HEK293 (cell line): ENCODE results near the gene TLCD3B.

Experiments
- BCL11A ChIP-seq: fragments of 450-650 bp; formaldehyde crosslinking; IDR thresholded peaks from 2 replicates; pipeline ENCODE4 v1.5.1; 2016; ENCODE audit warnings: low read depth, missing biosample characterization, missing genetic modification characterization
- BCL11B ChIP-seq: fragments of 450-650 bp; formaldehyde crosslinking; IDR thresholded peaks from 2 replicates; pipeline ENCODE4 v1.5.1; 2016; ENCODE audit warnings: low read depth, missing biosample characterization, missing genetic modification characterization
- EGR2 ChIP-seq: fragments of 450-650 bp; formaldehyde crosslinking; IDR thresholded peaks from 2 replicates; pipeline ENCODE4 v1.5.1; 2016; ENCODE audit warnings: low read depth, missing biosample characterization, missing genetic modification characterization
- GLIS1 ChIP-seq: fragments of 450-650 bp; formaldehyde crosslinking; IDR thresholded peaks from 2 replicates; pipeline ENCODE4 v1.5.1; 2016; ENCODE audit warnings: missing biosample characterization, missing genetic modification characterization
- HOXA7 ChIP-seq: sonication (generic); formaldehyde crosslinking; IDR thresholded peaks from 2 replicates; pipeline ENCODE4 v1.8.1; 2022; ENCODE audit warnings: missing genetic modification reagents, borderline replicate concordance
- KLF8 ChIP-seq: fragments of 450-650 bp; formaldehyde crosslinking; IDR thresholded peaks from 2 replicates; pipeline ENCODE4 v1.5.1; 2016; ENCODE audit warnings: missing biosample characterization, missing genetic modification characterization
- OVOL3 ChIP-seq: fragments of 450-650 bp; formaldehyde crosslinking; IDR thresholded peaks from 2 replicates; pipeline ENCODE4 v1.5.1; 2016; ENCODE audit warnings: missing biosample characterization, missing genetic modification characterization
- SETDB1 ChIP-seq: IDR thresholded peaks from one replicate; pipeline ENCODE4 v1.6.1; 2017; ENCODE audit warnings: mild to moderate bottlenecking, low read length, moderate library complexity, mixed read lengths; ENCODE audit not compliant: insufficient read length
- ZBTB48 ChIP-seq: fragments of 450-650 bp; formaldehyde crosslinking; IDR thresholded peaks from 2 replicates; pipeline ENCODE4 v1.5.1; 2016; ENCODE audit warnings: missing biosample characterization, missing genetic modification characterization
- ZBTB8A ChIP-seq: fragments of 450-650 bp; formaldehyde crosslinking; IDR thresholded peaks from 2 replicates; pipeline ENCODE4 v1.5.1; 2016; ENCODE audit warnings: missing biosample characterization, missing genetic modification characterization
- ZFHX2 ChIP-seq: fragments of 450-650 bp; formaldehyde crosslinking; conservative IDR thresholded peaks from 2 replicates; pipeline ENCODE4 v1.5.1; 2016; ENCODE audit warnings: missing biosample characterization, missing genetic modification characterization
- ZNF10 ChIP-seq: fragments of 450-650 bp; formaldehyde crosslinking; IDR thresholded peaks from 2 replicates; pipeline ENCODE4 v1.5.1; 2017; ENCODE audit warnings: missing biosample characterization, missing genetic modification characterization
- ZNF26 ChIP-seq: fragments of 450-650 bp; formaldehyde crosslinking; IDR thresholded peaks from 2 replicates; pipeline ENCODE4 v1.5.1; 2016; ENCODE audit warnings: missing biosample characterization, missing genetic modification characterization
- ZNF280C ChIP-seq: fragments of 450-650 bp; formaldehyde crosslinking; IDR thresholded peaks from 2 replicates; pipeline ENCODE4 v1.5.1; 2016; ENCODE audit warnings: missing biosample characterization, missing genetic modification characterization
- ZNF449 ChIP-seq: fragments of 450-650 bp; formaldehyde crosslinking; IDR thresholded peaks from 2 replicates; pipeline ENCODE4 v1.5.1; 2017; ENCODE audit warnings: missing biosample characterization, mild to moderate bottlenecking, missing genetic modification characterization, moderate library complexity
- ZNF488 ChIP-seq: fragments of 450-650 bp; formaldehyde crosslinking; IDR thresholded peaks from 2 replicates; pipeline ENCODE4 v1.5.1; 2016; ENCODE audit warnings: missing biosample characterization, missing genetic modification characterization
- ZNF518A ChIP-seq: fragments of 450-650 bp; formaldehyde crosslinking; conservative IDR thresholded peaks from 2 replicates; pipeline ENCODE4 v1.5.1; 2016; ENCODE audit warnings: low read depth, missing biosample characterization, missing genetic modification characterization
- ZNF548 ChIP-seq: fragments of 450-650 bp; formaldehyde crosslinking; IDR thresholded peaks from 2 replicates; pipeline ENCODE4 v1.5.1; 2016; ENCODE audit warnings: missing biosample characterization, missing genetic modification characterization
- ZNF610 ChIP-seq: fragments of 450-650 bp; formaldehyde crosslinking; IDR thresholded peaks from 2 replicates; pipeline ENCODE4 v1.5.1; 2016; ENCODE audit warnings: missing biosample characterization, missing genetic modification characterization, borderline replicate concordance
- ZNF660 ChIP-seq: fragments of 450-650 bp; IDR thresholded peaks from 2 replicates; pipeline ENCODE4 v1.5.1; 2018; ENCODE audit warnings: missing biosample characterization, mild to moderate bottlenecking, missing genetic modification characterization
- ZNF76 ChIP-seq: fragments of 450-650 bp; formaldehyde crosslinking; IDR thresholded peaks from 2 replicates; pipeline ENCODE4; 2016; ENCODE audit warnings: low read depth, missing biosample characterization, missing genetic modification characterization, borderline replicate concordance
- ZNF777 ChIP-seq: fragments of 450-650 bp; formaldehyde crosslinking; IDR thresholded peaks from 2 replicates; pipeline ENCODE4 v1.5.1; 2017; ENCODE audit warnings: missing biosample characterization, missing genetic modification characterization, borderline replicate concordance
- ZNF792 ChIP-seq: fragments of 450-650 bp; formaldehyde crosslinking; IDR thresholded peaks from 2 replicates; pipeline ENCODE4 v1.5.1; 2016; ENCODE audit warnings: missing biosample characterization, missing genetic modification characterization
- ZSCAN23 ChIP-seq: fragments of 450-650 bp; formaldehyde crosslinking; IDR thresholded peaks from 2 replicates; pipeline ENCODE4 v1.5.1; 2016; ENCODE audit warnings: missing biosample characterization, missing genetic modification characterization
- ZSCAN5A ChIP-seq: fragments of 450-650 bp; formaldehyde crosslinking; IDR thresholded peaks from 2 replicates; pipeline ENCODE4 v1.5.1; 2016; ENCODE audit warnings: missing biosample characterization, missing genetic modification characterization
- ZXDB ChIP-seq: fragments of 450-650 bp; formaldehyde crosslinking; IDR thresholded peaks from 2 replicates; pipeline ENCODE4 v1.5.1; 2016; ENCODE audit warnings: missing biosample characterization, missing genetic modification characterization

Gene TLCD3B

GRCh38 chr16:29995911-29996765 is 34.9 kb downstream of the TLCD3B start, which contains the start of gene INO80E (continued):
- TF ChIP-seq ZNF518A (tag by site-specific recombination) (peak; percentile 35; the same call in 1 of the 2 replicates), ZNF76 (peak; percentile 100), BCL11B (tag by site-specific recombination) (0 out of 2 replicates have a peak, but pooled peaks have one; percentile 14), ZNF10 (tag by site-specific recombination) (peak; percentile 61), KLF8 (tag by site-specific recombination) (peak; percentile 91), ZNF449 (tag by site-specific recombination) (0 out of 2 replicates have a peak, but pooled peaks have one; percentile 3), ZSCAN5A (tag by site-specific recombination) (peak; percentile 51; the same call in 1 of the 2 replicates), GLIS1 (tag by site-specific recombination) (peak; percentile 95), ZNF26 (tag by site-specific recombination) (no peak), SETDB1 (no peak), HOXA7 (no peak), ZFHX2 (tag by site-specific recombination) (peak; percentile 75), ZSCAN23 (tag by site-specific recombination) (peak; percentile 20; the same call in 1 of the 2 replicates), OVOL3 (tag by site-specific recombination) (peak; percentile 43; the same call in 1 of the 2 replicates), ZNF610 (tag by site-specific recombination) (peak; percentile 98), EGR2 (tag by site-specific recombination) (peak; percentile 48), ZNF777 (tag by site-specific recombination) (no peak), ZXDB (tag by site-specific recombination) (peak; percentile 94), ZNF792 (tag by site-specific recombination) (0 out of 2 replicates have a peak, but pooled peaks have one; percentile 41), ZBTB8A (peak; percentile 58), BCL11A (tag by site-specific recombination) (no peak), ZNF488 (peak; percentile 14; the same call in 1 of the 2 replicates), ZNF660 (peak; percentile 89), ZBTB48 (tag by site-specific recombination) (no peak), ZNF280C (no peak), ZNF548 (tag by site-specific recombination) (peak; percentile 80; the same call in 1 of the 2 replicates)
